Mesothelial cell of epicardium (in vitro differentiated cells): ENCODE results near the gene LINGO4. TPM values are rescaled to one million over a fixed set of nuclear protein-coding genes. Genes with fewer than 3 reads are reported as not detected.

ENCODE experiments used
- DNase-seq, 2 experiments: peaks; one replicate each; pipeline ENCODE4 v3.0.0; 2021; ENCODE audit warnings: low spot score in 2 of 2; ENCODE audit not compliant: unreplicated experiment in 2 of 2
- H3K27ac Mint-ChIP-seq: 2 replicates; pipeline ENCODE4 v1.8.0; 2021; ENCODE audit warnings: mixed read lengths
- H3K27me3 Mint-ChIP-seq: 2 replicates; pipeline ENCODE4 v1.8.0; 2021; ENCODE audit warnings: low read depth, mixed read lengths
- H3K36me3 Mint-ChIP-seq: 2 replicates; pipeline ENCODE4 v1.8.0; 2021; ENCODE audit warnings: mixed read lengths
- H3K4me1 Mint-ChIP-seq: 2 replicates; pipeline ENCODE4 v1.8.0; 2021; ENCODE audit warnings: mixed read lengths
- H3K4me3 Mint-ChIP-seq: 2 replicates; pipeline ENCODE4 v1.8.0; 2021; ENCODE audit warnings: mild to moderate bottlenecking, moderate library complexity, mixed read lengths
- H3K9me3 Mint-ChIP-seq: 2 replicates; pipeline ENCODE4 v1.8.0; 2021; ENCODE audit warnings: mixed read lengths
- CTCF ChIP-seq: fragments of 200-600 bp; sonication (generic); IDR thresholded peaks from one replicate; pipeline ENCODE4 v1.5.0; 2021; ENCODE audit warnings: antibody characterized with exemption; ENCODE audit not compliant: unreplicated experiment
- total RNA-seq: library from RNA; stranded (reverse); gene quantifications from 3 replicates; pipeline ENCODE4 v1.2.1, GENCODE V29; 2021

The LINGO4 gene
- total RNA-seq, 1 donor from 2014 or later = not detected

- Mint-ChIP-seq H3K36me3 (no peaks in the 10 kb centered on the region), H3K4me3 (no peak overlapping the region), H3K9me3 (no peaks in the 10 kb centered on the region), H3K4me1 (peaks cover 2% of the 10 kb centered on the region), H3K27me3 (peaks cover 42% of the 10 kb centered on the region), H3K27ac (no peak overlapping the region)
- no peak for TF ChIP-seq CTCF
- no peak for DNase-seq
Observed at GRCh38 chr1:151807131-151807530, 1.9 kb upstream of the LINGO4 start.

GRCh38 chr1:151806170-151806569 is 951 bp upstream of the LINGO4 start:
- Mint-ChIP-seq H3K4me3 (no peak overlapping the region), H3K27ac (no peak overlapping the region), H3K4me1 (peaks cover 2% of the 10 kb centered on the region), H3K36me3 (no peaks in the 10 kb centered on the region), H3K27me3 (peaks cover 42% of the 10 kb centered on the region), H3K9me3 (no peaks in the 10 kb centered on the region)
- DNase-seq = no peak
- TF ChIP-seq CTCF = no peak

- H3K27me3 Mint-ChIP-seq = peaks cover 58% of the 10 kb centered on the region
- no peak overlapping the region for H3K27ac Mint-ChIP-seq
Observed at GRCh38 chr1:151803915-151804314, 1.3 kb downstream of the LINGO4 start.

GRCh38 chr1:151803164-151803563 is 2.1 kb downstream of the LINGO4 start:
- Mint-ChIP-seq H3K4me3 (no peak overlapping the region), H3K36me3 (no peaks in the 10 kb centered on the region), H3K27ac (no peak overlapping the region), H3K4me1 (peaks cover 2% of the 10 kb centered on the region), H3K27me3 (peaks cover 63% of the 10 kb centered on the region), H3K9me3 (no peaks in the 10 kb centered on the region)
- DNase-seq = no peak
- TF ChIP-seq CTCF = no peak

More at GRCh38 chr1:151803915-151804314, 1.3 kb downstream of the LINGO4 start:
- Mint-ChIP-seq H3K9me3 (no peaks in the 10 kb centered on the region), H3K4me3 (no peak overlapping the region), H3K36me3 (no peaks in the 10 kb centered on the region), H3K4me1 (peaks cover 2% of the 10 kb centered on the region)
- DNase-seq = no peak
- TF ChIP-seq CTCF = no peak

GRCh38 chr1:151802372-151802771 is 2.8 kb downstream of the LINGO4 start:
- no peaks in the 10 kb centered on the region for H3K36me3 Mint-ChIP-seq
- H3K9me3 Mint-ChIP-seq = no peaks in the 10 kb centered on the region
- H3K4me1 Mint-ChIP-seq = peaks cover 2% of the 10 kb centered on the region
- no peak for DNase-seq
- no peak overlapping the region for H3K4me3 Mint-ChIP-seq
- H3K27me3 Mint-ChIP-seq = peaks cover 58% of the 10 kb centered on the region
- TF ChIP-seq CTCF = no peak
- H3K27ac Mint-ChIP-seq = no peak overlapping the region

GRCh38 chr1:151801846-151802245 is 3.4 kb downstream of the LINGO4 start:
- no peak for DNase-seq
- Mint-ChIP-seq H3K4me3 (no peak overlapping the region), H3K4me1 (peaks cover 2% of the 10 kb centered on the region), H3K36me3 (no peaks in the 10 kb centered on the region), H3K27me3 (peaks cover 58% of the 10 kb centered on the region), H3K27ac (no peak overlapping the region), H3K9me3 (no peaks in the 10 kb centered on the region)
- no peak for TF ChIP-seq CTCF
